CD1c-positive myeloid dendritic cell (primary cell): ENCODE data around the gene COL12A1.

Source experiments
- DNase-seq: peaks from one replicate; pipeline ENCODE4 v3.0.0-alpha.2; 2016; ENCODE audit errors: extremely low spot score

The COL12A1 gene

DNA sequence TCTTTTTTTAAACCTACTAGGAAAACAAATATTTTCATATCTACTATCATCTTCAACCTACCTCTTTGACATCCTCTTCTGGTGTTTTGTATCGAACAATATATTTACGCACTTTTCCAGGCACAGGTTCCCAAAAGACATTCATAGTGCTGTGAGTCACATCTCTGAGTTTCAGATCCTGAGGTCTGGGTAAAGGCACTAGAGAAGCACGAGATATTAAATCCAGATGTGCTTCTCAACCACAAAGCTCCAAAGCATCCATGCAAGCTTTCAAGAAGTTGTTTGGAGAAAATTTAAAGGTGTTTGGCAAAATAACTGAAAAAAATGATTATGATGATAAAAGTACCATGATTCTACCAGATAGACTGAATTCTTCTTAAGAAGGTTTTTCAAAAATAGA lies 62.7 kb downstream of the COL12A1 start:
- no peak for DNase-seq

DNA sequence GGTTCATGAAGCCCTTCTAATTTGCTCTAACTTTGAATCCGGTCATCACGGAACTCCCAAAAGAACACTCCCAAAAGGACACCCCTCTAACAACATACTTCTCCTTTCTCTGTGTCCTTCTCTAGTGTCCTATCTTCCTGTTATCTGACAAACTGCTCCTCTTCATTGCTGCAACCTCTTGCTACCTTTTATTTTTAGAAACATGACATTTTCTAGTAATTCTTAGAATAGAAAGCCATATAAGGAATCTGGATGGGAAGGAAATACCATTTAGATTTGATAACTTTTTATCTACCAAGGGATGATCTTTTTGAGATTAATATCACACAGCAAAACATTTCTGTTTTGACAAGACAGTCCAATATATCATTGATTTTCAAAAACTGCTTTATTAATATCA lies 63.1 kb downstream of the COL12A1 start:
- DNase-seq: no peak

DNA sequence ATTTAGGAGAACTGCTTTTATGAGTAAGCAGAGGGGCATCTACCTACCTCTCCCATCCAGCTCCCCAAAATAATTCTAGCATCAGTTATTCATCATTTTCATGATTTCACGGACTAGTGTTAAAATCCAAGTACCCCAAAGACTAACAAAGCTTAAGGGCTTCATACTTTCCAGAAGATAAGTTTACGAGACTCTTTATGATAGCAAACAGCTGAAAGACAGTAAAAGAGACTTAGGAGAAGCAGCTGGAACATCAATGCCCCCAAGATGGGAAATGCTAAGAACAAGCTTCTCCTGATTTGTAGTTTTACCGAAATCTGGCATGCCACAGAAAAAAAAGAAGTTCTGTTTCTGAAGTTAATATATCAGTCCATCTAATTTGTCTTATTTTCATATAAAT lies 70.0 kb downstream of the COL12A1 start:
- DNase-seq: no peak

DNA sequence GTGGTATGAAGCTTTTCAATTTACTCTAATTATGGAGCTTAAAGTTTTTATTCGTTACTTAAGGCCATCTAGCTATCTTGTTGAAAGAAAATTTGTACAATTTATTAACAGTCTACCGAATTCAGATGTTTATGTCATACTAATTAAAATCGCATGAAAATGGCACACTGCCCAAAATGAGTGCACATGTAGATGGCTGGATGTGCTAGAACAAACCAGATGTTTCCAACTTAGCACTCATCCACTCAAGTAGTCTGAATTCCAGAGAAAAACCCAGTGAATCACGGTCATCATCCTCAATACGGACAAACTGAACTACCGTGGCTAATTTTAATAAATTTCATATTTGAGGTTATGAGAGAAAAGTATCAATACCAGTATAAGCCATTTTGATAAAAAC lies 70.4 kb downstream of the COL12A1 start:
- DNase-seq: no peak

DNA sequence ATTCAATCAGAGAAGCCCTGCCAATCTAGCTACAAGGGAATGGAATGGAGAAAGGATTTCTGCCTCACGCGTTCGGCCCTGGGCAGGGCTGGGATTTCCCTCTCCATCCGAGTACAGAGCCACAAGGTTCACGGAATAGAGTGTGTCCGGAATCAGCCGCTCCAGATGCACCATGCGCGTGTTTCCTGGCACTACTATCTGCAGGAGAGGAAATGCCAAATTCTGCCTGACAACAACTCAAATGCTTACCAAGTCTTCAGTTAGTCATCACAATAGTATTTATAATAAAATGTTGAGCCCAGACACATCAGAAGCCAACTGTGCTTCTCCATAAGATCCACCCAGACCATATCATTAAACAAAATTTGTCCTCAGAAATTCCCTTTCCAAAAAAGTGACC lies 75.1 kb downstream of the COL12A1 start:
- no peak for DNase-seq

DNA sequence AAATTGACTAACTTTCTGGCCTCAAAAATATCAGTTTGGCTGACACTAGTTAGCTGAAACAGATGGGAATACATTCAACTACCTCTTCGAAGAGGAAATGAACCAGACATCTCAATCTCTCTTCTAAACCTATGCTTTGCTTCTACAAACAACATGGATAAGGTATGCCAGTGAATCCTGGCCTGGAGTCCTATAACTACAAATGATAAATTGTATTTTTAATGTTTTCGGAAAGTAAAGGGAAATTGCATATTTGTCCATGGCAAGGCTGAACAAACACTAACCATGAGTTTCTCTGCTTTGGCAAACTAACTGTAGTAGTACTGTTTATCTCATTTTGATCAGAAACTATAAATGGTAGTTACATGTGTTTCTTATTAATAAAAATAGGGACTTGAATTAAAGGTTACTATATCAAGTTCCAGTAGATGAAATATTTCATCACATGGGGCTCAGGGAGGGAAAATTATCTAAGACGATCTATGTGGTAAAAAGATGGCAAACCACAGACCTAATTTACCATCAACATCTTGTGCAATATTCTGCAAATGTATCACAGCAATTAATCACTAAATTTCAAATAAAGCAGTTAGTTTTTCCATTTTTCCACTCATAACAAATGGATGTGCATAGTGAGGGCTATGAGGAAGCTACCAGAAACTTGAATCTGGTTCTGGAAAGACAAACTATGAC lies 76.8 kb downstream of the COL12A1 start:
- DNase-seq: no peak

DNA sequence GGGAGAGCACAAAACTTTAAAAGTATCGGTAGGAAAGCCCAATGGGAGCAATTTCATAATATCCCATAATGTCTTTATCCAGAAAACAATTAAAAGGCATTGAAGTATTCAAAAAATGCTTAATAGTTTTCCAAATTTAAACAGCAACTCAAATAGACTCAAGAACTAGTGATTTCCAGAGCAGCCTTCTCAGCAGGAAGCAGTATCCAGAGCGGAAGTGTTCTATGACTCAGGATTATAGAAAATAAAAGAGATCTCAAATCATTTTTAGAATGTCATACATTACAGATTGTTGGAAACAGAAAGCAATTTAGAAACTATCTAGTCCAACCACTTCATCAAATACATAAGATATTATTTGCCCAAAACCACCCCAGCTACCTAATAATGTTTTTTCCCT lies 79.3 kb downstream of the COL12A1 start:
- no peak for DNase-seq

DNA sequence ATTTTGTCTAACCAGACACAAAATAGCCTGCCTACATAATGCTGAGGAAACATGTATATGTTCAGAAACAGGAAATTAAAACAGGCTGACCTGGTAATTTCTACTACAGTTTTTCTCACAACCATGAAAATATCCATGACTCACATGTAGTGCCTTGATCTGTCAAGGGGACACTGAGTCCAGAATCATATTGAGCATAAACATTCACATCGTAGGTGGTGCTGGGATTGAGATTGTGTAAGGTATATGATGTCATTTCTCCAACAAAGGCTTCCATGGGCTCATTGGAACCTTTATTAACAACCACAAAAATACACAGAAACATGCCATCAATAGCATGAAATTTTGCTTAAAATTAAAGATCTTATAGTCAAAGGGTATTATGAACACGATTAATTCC lies 80.9 kb downstream of the COL12A1 start:
- DNase-seq: no peak

DNA sequence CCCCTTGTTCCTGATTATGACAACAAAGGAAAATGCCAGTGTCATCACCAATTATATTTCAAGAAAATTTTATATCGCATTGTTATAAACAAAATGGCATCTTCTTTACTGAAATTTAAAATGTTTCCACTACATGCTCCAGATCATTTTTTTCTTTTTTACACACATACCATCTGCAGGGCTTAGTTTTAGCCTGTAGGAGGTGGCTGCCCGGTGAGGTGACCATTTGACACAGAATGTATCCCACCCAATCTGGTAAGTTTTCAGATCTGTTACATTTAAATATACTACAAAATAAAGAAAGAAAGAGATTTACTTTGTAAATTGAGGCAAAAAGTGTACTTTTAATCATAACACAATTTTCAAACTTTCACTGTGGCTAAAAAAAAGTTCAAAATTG lies 81.8 kb downstream of the COL12A1 start:
- no peak for DNase-seq

DNA sequence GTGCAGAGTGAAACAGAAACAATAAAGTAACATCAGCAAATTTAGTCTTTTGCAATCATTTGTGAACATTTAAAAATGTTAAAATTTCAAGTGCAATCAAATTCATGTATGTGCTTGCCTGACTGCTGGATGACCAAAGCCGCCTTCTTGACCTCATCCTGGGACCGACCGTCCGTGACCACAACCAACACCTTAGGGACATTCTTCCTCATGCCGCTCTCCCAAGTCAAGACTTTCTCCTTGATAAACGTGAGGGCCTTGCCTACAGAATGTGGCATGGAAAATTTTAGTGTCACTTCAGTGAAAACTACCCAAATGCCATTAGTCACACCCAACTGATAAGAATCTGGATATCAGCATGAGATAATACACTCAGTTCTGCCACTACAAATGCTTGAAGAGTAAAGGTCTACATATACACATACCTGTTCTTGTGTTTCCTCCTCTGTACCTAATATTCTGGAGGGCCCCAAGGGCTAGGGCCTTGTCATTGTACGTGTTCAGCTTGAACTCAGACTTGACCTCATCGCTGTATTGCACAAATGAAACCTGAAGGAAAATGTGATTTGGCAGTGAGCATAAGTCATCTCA lies 86.8 kb downstream of the COL12A1 start:
- no peak for DNase-seq

DNA sequence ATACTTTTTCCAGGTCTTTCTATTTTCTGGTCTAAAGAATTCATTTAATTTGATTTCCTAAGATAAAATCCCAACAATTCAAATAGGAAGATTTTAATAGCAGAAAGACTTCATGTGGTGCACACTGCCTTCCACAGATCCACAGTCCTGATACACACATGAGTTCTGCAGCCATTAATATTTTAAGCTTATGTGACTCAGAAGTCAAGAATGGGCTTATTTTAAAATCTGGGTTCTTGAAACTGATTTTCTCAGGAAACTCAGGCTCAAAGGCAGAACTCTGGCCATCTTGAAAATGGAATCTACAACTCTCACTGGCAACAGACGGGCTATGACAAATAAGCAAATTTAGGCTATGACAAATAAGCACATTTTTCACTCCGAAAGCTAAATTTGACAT lies 88.2 kb downstream of the COL12A1 start:
- no peak for DNase-seq

DNA sequence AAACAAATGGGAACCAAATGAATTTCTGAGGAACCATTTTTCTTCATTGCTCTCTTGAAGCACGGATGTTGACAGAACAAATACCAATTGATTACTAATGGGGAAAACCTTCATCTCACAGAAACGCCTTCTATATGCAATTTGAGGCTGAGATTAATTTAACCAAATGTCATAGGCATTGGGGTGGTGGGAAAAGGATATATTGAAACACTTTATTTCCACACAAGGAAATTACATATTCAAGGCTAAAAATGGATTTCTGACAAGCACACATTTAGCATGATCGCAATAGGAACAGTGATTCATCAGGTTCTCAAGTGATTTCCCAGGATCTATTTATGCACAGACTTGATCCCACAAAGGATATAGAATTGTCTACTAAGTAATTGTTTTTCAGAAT lies 88.9 kb downstream of the COL12A1 start:
- DNase-seq: no peak

DNA sequence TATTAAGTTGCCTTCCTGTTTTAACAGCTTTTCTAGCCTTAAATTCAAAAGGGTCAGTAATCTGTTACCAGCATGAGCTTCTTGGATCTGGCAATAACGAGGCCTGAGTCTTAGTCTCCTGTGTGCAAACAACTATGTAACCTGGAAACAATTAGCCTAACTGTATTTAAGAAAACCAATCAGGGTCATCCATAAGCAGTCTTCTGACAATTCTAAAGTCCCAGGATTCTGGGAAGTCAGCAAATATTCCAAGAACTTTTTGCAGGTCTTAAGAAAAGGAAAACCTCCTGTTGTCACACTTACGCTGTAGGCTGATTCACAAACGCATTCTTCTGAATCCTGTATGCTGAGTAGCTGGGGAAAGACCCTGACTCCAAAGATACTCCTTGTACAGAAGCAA lies 90.4 kb downstream of the COL12A1 start:
- no peak for DNase-seq

DNA sequence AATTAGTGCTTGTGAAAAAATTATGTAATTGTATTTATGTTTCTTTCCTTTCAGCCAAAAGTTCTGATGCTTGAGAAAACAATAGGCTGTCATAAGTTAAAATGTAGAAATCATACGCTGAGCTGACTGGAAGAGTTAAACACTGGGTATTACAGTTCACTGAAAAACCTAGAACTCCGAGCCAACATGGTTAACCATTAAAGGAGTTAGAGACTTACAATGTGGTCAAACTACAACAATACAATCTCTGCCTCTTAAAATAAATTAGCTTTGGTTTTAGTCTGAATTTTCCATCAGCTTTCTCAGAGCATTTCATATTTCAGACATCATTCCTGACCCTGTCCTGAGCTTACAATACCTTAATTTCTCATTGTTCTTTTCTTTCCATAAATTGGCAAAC lies 91.0 kb downstream of the COL12A1 start:
- no peak for DNase-seq

DNA sequence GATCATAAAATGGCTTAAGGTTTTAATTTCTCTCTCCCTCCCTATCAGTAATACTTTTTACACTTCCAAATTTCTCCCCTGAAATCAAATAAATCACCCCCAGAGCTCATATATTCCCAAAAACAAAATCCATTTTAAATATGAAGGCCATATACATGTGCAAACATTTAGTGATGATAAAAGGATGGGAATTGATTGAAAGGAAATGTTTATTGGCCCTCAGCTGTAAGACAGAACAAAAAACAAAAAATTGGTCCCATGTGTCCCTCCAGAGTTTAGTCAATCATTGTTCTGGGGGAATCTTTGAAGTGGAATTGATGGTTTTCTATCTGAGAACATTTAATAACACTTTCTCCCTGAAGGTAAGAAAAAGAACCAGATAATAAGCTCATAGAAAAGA lies 91.7 kb downstream of the COL12A1 start:
- DNase-seq: no peak

DNA sequence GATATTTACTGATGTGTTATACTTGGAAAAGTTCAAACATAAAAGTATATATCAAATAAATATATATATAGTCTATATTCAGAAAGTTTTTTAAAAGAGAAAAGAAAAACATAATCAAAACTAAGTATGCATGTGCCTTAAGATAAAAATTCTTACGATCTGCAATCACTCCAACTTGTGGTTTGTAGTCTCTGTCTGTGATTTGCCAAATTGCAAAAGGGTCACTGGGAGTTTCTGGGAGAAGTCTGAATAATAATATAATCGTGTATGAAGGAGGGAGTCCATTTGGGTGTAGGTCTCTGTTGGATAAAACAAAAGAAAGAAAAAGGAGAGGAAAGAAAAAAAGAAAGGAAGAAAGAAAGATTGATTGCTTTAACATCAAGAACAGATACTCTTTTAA lies 92.4 kb downstream of the COL12A1 start:
- no peak for DNase-seq

DNA sequence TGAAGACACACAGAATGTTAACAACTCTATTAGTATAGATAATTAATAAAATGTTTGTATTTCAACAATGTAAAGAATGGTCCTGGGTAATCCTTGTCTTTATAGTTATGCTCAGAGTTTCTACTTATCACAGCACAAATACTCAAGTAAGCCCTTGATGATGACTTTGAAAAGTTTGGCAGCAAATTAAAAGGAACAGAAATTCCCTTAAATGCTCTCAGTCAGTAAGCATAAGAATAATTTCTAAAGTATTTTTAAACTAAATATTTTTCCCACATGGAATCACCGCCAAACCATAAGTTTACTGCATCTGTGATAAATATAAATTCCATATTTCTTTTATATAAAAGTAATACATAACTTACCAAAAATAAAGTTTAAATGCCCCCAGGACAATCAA lies 96.1 kb downstream of the COL12A1 start:
- no peak for DNase-seq

DNA sequence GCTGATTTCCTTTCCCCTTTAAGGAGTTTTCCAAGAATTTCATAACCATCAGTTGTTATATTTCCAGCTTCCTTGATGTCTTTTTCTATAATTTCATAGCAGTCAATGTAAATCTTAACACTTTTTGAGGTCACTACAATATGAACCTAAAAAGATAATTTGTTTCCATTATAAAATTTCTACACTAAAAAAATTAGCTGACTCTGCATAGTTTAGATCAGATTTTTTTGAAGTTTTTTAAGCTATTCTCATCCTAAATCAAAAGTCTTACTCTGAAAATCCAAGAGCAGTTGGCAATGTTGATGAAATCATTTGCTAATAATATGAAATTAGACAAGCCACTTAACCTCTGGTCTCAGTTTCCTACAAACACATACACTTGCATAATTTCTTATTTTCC lies 96.8 kb downstream of the COL12A1 start:
- DNase-seq: no peak

DNA sequence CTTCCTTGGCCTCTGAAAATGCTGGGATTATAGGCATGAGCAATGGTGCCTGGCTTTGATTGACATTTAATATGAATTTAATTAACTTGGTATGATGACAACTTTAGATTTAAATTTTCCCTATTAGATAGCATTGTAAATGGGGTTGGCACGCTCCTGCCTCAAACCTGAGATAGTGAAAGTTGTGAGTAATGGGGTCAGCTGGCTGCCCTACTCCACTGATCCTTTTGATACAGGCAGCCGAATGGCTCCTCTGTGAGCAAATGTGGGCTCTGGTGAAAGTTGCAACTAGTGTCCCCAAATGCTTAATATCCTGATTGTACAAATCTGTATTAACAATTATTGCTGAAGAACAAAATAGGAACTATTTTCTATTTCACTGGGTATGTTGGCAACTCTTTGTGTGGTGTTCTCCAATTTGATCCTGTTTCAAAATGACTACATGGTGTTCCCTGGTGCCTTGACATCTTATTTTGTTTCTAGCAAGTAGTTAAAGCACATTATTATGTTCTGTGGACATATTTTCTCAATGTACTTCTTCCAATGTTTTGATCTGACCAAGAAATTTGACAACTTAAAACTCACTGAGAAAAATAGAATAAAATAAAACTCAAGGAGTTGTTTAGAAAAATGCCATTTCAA lies 97.4 kb downstream of the COL12A1 start:
- no peak for DNase-seq

DNA sequence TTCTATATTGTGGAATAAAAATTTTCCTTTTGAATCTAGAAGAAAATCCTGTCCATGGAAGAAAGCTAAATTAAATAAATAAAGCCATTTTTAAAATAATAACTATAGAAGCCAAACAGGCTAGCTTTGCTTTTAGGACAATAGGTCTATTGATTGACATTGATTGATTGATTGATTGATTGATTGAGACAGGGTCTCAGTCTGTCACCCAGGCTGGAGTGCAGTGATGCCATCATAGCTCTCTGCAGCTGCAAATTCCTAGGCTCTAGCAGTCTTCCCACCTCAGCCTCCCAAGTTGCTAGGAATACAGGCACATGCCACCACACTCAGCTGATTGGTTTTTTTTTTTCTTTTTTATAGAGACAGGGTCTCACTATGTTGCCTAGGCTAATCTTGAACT lies 97.9 kb downstream of the COL12A1 start:
- no peak for DNase-seq

DNA sequence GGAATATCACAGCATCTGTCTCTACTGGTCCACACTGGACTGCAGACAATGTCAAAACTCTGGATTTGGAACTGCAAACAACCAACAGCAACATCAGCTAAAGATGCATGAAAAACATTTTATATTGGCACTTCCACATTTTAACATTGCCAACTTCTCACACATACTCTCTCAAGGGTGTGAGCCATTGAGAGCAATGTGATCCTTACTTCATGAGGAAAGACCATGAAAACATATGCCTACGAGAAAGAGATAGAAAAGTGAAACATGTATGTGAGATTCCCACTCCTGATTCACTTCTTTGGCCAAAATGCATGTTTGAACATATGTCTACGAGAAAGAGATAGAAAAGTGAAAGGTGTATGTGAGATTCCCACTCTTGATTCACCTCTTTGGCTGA lies 99.4 kb downstream of the COL12A1 start:
- DNase-seq: no peak

DNA sequence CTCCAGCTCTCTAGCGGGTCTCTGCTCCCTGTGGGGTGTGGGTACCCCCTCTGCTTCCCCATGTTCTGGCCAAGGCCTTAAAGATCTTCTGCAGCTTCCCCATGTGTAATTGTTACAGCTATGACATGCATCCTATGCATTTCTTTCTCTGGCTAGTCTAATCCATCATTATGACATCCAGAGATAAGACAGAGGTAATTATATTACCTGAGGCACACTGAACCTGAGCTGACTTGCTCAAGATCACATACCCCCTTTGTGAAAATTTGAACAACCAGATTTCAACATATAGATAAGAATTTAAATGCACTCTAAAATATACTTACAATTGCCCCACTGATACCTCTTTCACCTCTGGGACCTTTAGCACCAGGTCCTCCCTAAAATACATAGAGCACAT lies 102.4 kb downstream of the COL12A1 start:
- no peak for DNase-seq

DNA sequence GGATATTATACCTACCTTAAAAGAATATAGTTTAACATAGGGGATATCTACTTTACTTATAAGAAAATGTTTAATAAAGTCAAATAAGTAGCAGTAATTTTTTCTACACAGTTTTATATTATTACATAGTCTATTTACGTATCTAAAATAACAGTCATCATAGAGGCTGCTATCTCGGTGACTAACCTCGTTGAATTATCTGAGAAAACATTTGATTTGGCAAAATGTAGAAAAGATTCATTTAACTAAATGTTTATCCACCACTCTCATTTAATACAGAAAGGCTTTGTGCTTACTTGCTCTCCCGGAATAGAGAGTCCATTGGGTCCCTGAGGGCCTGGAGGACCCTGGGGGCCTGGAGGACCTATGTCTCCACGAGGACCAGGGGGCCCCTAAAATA lies 103.6 kb downstream of the COL12A1 start:
- no peak for DNase-seq

DNA sequence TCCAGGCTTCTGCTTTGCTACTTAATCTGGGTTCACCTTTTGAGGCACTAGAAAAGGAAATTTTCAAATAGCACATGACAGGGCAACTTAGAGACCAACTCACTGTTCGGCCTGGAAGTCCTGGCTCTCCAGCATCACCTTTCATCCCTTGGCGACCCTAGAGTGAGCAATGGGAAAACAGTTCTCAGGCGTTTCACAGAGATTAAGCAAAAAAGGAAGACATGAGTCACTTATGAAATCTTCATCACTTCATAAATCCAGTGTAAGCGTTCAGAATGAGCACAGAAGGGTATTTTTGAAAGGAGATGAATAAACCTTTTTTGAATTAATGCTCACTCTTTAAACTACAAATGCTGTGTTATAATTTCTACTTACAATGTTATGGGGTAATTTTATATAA lies 104.0 kb downstream of the COL12A1 start:
- DNase-seq: no peak
